Spleen (tissue), 7 donors: ENCODE results near the gene MRPL55.

ENCODE experiments used
- POLR2A ChIP-seq, 3 donors: fragments of 450-650 bp; IDR thresholded peaks; one replicate each; pipeline ENCODE4 v1.5.1; 2017; ENCODE audit warnings: antibody characterized with exemption in 3 of 3, mild to moderate bottlenecking in 1 of 3
- POLR2AphosphoS5 ChIP-seq, 3 donors: sonication (generic); formaldehyde crosslinking; IDR thresholded peaks; one replicate each; pipeline ENCODE4 v1.5.1; 2017; ENCODE audit warnings: antibody characterized with exemption in 3 of 3
- TF ChIP-seq, protein P1 (sequence below), 11 experiments: fragments of 200-600 bp in 7 of 11; fragments of 450-650 bp in 4 of 11; sonication (generic) in 4 of 11; IDR thresholded peaks in 8 of 11; conservative IDR thresholded peaks in 3 of 11; 1 replicate in 7 of 11; 2 replicates in 4 of 11; pipeline versions ENCODE4 v1.4.0 to v1.8.0; 2016 to 2021; ENCODE audit warnings: antibody characterized with exemption in 11 of 11, inconsistent platforms in 4 of 11, mild to moderate bottlenecking in 1 of 11
- donor health status: DM: no; HTN: no; CAD: no; lungs with moderate emphysema.
- donor health status: DM: no; HTN: no; CAD: no.
- donor health status: DM: no; HTN: no; CAD: no.

DNA sequence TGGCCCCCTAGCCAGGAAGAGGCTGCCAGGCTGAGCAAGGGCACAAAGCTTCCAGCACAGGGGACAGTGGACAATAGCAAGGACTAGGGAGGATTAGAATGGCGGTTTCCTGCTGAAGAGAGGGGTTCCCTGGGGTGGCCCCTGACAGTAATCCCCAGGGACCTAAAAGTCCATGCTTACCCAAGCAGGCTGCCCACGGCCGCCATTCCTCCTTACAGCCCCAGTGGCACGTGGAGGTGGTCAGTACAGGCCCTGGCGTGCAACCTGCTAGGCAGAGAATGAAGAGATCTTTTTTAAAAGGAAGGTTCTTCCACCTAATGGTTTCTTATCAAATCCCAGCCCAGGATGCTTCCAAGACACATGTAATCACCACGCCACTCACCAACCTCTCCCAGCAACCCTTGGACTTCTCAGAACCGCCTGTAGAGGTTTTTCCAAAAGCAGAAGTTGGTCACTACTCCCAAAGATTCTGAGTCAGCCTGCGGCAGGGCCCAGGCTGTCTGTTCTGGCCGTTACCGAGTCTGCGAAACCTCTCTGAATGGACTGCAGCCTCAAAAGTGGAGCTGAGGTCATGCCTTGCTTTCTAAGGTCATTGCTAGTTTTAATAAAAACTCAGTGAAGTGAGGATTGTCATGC lies 926 bp downstream of the MRPL55 start:
- TF ChIP-seq, protein P1, sequence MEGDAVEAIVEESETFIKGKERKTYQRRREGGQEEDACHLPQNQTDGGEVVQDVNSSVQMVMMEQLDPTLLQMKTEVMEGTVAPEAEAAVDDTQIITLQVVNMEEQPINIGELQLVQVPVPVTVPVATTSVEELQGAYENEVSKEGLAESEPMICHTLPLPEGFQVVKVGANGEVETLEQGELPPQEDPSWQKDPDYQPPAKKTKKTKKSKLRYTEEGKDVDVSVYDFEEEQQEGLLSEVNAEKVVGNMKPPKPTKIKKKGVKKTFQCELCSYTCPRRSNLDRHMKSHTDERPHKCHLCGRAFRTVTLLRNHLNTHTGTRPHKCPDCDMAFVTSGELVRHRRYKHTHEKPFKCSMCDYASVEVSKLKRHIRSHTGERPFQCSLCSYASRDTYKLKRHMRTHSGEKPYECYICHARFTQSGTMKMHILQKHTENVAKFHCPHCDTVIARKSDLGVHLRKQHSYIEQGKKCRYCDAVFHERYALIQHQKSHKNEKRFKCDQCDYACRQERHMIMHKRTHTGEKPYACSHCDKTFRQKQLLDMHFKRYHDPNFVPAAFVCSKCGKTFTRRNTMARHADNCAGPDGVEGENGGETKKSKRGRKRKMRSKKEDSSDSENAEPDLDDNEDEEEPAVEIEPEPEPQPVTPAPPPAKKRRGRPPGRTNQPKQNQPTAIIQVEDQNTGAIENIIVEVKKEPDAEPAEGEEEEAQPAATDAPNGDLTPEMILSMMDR (IDR thresholded peaks at IDR 0.05 in 8 of 11, conservative IDR thresholded peaks at IDR 0.05 in 3 of 11), result no peak
- no peak for TF ChIP-seq POLR2A (IDR thresholded peaks at IDR 0.05)
- no peak for TF ChIP-seq POLR2AphosphoS5 (IDR thresholded peaks at IDR 0.05)
